PC-9 (cell line): ENCODE data around the gene BRAP. TPM values are rescaled to one million over a fixed set of nuclear protein-coding genes. Genes with fewer than 3 reads are reported as not detected.
"Not testable (repeated sequence)": the region's sequence is repeated elsewhere in the genome, so short reads cannot be mapped to it uniquely, and the experiment has no call there.

ENCODE experiments used
- BruUV-seq: library from RNA; stranded (reverse); fragments of 400-500 nt; replicated peaks from 2 replicates; lab custom pipeline; 2021; lab: Mats Ljungman, UMichigan
- CTCF ChIA-PET: fragments of 300-600 bp; sonication (Branson Sonifier 250); formaldehyde crosslinking; loops from one replicate; lab custom pipeline; 2022; ENCODE audit warnings: antibody characterized with exemption; lab: Charles Lee
- POLR2A ChIA-PET: fragments of 300-600 bp; sonication (Branson Sonifier 250); formaldehyde crosslinking; loops from one replicate; lab custom pipeline; 2022; ENCODE audit warnings: antibody characterized with exemption; ENCODE audit not compliant: unreplicated experiment; lab: Charles Lee
- DNase-seq, 2 experiments: peaks; one replicate each; pipeline versions ENCODE4 v3.0.0 to v3.0.0-alpha.2; 2015 to 2022; ENCODE audit warnings: mixed read lengths in 1 of 2
- H2AFZ ChIP-seq: fragments of 200-600 bp; sonication (generic); 2 replicates; pipeline ENCODE4 v1.8.1; 2017; ENCODE audit warnings: antibody characterized with exemption
- H3F3A ChIP-seq: fragments of 200-600 bp; sonication (generic); 2 replicates; pipeline ENCODE4 v1.8.1; 2017; ENCODE audit warnings: antibody characterized with exemption, mild to moderate bottlenecking, low read depth; ENCODE audit not compliant: insufficient read depth
- H3K27ac ChIP-seq: fragments of 200-600 bp; sonication (generic); 2 replicates; pipeline ENCODE4 v1.6.1; 2016; ENCODE audit warnings: mixed run types
- H3K27me3 ChIP-seq: fragments of 200-600 bp; sonication (generic); 2 replicates; pipeline ENCODE4 v1.6.1; 2016; ENCODE audit warnings: low read depth, mixed run types; ENCODE audit not compliant: insufficient read depth
- H3K36me3 ChIP-seq: fragments of 200-600 bp; sonication (generic); 2 replicates; pipeline ENCODE4 v1.6.1; 2016; ENCODE audit warnings: low read depth, mixed run types
- H3K4me1 ChIP-seq: fragments of 200-600 bp; sonication (generic); replicated peaks from 2 replicates; pipeline ENCODE4 v1.6.1; 2016; ENCODE audit warnings: mixed run types; ENCODE audit not compliant: insufficient read depth
- H3K4me2 ChIP-seq: fragments of 200-600 bp; sonication (generic); 2 replicates; pipeline ENCODE4 v1.6.1; 2017; ENCODE audit warnings: mixed run types
- H3K4me3 ChIP-seq: fragments of 200-600 bp; sonication (generic); 2 replicates; pipeline ENCODE4 v1.6.1; 2016; ENCODE audit warnings: mixed run types
- H3K79me2 ChIP-seq: fragments of 200-600 bp; sonication (generic); 2 replicates; pipeline ENCODE4 v1.6.1; 2017; ENCODE audit warnings: low read depth, mixed run types
- H3K9me2 ChIP-seq: fragments of 200-600 bp; sonication (generic); 2 replicates; pipeline ENCODE4 v1.8.1; 2017; ENCODE audit warnings: mild to moderate bottlenecking; ENCODE audit not compliant: insufficient read depth
- H3K9me3 ChIP-seq: fragments of 200-600 bp; sonication (generic); 2 replicates; pipeline ENCODE4 v1.8.1; 2016; ENCODE audit warnings: low read depth; ENCODE audit not compliant: insufficient read depth
- H4K20me1 ChIP-seq: fragments of 200-600 bp; sonication (generic); 2 replicates; pipeline ENCODE4 v1.8.1; 2017; ENCODE audit not compliant: insufficient read depth
- EZH2 ChIP-seq: fragments of 200-600 bp; sonication (generic); IDR thresholded peaks from 2 replicates; pipeline ENCODE4 v1.8.0; 2017; ENCODE audit warnings: antibody characterized with exemption, low read depth
- intact Hi-C: fragments of 100-400 bp; cut with micrococcal nuclease; formaldehyde crosslinking; loops from one replicate; pipeline ENCODE4 v1.10.0; 2022; ENCODE audit not compliant: unreplicated experiment
- total RNA-seq: library from RNA; stranded (reverse); gene quantifications from 2 replicates; pipeline ENCODE4 v1.2.3, GENCODE V29; 2021
- TF ChIP-seq, protein P1 (sequence below): fragments of 200-600 bp; sonication (generic); conservative IDR thresholded peaks from 2 replicates; pipeline ENCODE4 v1.6.1; 2017; ENCODE audit warnings: mixed run types, antibody characterized with exemption, mild to moderate bottlenecking, moderate library complexity

Gene BRAP
- total RNA-seq, 1 experiment from 2014 or later = 15.8 TPM

DNA sequence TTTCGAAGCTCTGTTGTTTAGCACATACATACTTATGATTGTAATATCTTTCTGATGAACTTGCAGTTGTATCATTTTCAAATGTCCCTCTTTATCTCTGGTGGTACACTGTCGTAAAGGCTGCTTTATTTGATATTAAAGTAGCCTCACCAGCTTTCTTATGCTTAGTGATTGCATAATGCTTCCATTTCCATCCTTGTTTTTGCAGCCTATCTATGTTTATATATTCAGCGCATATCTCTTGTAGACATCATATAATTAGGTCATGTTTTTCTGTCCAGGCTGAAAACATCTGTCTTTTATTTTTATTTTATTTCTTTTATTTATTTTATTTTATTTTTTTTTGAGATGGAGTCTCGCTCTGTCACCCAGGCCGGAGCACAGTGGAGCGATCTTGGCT lies 34.7 kb upstream of the BRAP start:
- POLR2A ChIA-PET = no interaction called here

DNA sequence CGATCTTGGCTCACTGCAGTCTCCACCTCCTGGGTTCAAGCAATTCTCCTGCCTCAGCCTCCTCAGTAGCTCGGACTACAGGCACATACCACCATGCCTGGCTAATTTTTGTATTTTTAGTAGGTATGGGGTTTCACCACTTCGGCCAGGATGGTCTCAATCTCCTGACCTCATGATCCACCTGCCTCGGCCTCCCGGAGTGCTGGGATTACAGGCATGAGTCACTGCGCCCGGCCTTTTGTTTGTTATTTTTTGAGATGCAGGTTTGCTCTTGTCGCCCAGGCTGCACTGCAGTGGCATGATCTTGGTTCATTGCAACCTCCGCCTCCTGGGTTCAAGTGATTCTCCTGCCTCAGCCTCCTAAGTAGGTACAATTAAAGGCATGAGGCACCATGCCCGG lies 33.6 kb upstream of the BRAP start:
- POLR2A ChIA-PET, DNase-seq, H3K9me3 ChIP-seq, H3K36me3 ChIP-seq, H3K4me1 ChIP-seq, H3K27ac ChIP-seq, intact Hi-C loops, H2AFZ ChIP-seq, H3K4me3 ChIP-seq, BruUV-seq, H3K4me2 ChIP-seq, H3F3A ChIP-seq, H3K27me3 ChIP-seq, H3K9me2 ChIP-seq, H3K79me2 ChIP-seq, H4K20me1 ChIP-seq, CTCF ChIA-PET: not testable (repeated sequence)

More for the DNA sequence above, 34.7 kb upstream of the BRAP start:
- CTCF ChIA-PET = interaction anchor here (0.7 kb wide), 1 partner anchor 47 kb away, joined by 3 read pairs; no protein-coding TSS in a partner anchor
- Histone ChIP-seq H3K4me2 (no peak overlapping the region), H3K36me3 (peaks cover 4% of the 10 kb centered on the region; the same call in 1 of the 2 replicates), H3K27ac (no peak overlapping the region), H3F3A (no peaks in the 10 kb centered on the region; the same call in 1 of the 2 replicates), H3K4me1 (no peaks in the 10 kb centered on the region), H3K9me2 (no peaks in the 10 kb centered on the region), H3K4me3 (no peak overlapping the region), H4K20me1 (no peaks in the 10 kb centered on the region), H3K79me2 (no peaks in the 10 kb centered on the region), H3K9me3 (no peaks in the 10 kb centered on the region), H3K27me3 (no peaks in the 10 kb centered on the region), H2AFZ (no peak overlapping the region)
- DNase-seq = no peak
- no TSS peak for BruUV-seq
- intact Hi-C loops = no loop called here
- TF ChIP-seq, protein P1, sequence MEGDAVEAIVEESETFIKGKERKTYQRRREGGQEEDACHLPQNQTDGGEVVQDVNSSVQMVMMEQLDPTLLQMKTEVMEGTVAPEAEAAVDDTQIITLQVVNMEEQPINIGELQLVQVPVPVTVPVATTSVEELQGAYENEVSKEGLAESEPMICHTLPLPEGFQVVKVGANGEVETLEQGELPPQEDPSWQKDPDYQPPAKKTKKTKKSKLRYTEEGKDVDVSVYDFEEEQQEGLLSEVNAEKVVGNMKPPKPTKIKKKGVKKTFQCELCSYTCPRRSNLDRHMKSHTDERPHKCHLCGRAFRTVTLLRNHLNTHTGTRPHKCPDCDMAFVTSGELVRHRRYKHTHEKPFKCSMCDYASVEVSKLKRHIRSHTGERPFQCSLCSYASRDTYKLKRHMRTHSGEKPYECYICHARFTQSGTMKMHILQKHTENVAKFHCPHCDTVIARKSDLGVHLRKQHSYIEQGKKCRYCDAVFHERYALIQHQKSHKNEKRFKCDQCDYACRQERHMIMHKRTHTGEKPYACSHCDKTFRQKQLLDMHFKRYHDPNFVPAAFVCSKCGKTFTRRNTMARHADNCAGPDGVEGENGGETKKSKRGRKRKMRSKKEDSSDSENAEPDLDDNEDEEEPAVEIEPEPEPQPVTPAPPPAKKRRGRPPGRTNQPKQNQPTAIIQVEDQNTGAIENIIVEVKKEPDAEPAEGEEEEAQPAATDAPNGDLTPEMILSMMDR = no peak
- no peak for TF ChIP-seq EZH2

DNA sequence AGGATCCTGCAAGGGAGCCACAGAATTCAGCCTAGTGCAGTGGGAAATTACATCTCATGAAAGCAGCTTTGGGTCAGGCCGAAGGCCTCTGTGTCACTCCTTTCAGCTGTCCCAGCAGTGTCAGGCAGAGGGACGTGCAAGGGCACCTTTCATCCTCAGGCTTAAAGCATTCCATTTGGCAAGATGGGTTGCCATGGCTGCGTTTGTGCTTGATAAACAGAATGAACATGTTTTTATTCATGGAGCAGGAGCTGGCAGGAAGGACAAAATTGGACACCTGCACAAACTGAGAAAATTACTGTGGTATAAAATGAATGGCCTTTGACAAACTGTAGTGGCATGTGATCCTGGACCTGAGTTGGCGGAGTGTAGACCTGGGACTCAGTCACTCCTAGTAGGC lies 29.5 kb upstream of the BRAP start:
- CTCF ChIA-PET = interaction anchor here (0.6 kb wide), 1 partner anchor 1267 kb away, joined by 4 read pairs; no protein-coding TSS in a partner anchor
- H3F3A ChIP-seq = no peaks in the 10 kb centered on the region
- H3K27me3 ChIP-seq = no peaks in the 10 kb centered on the region
- no peaks in the 10 kb centered on the region for H3K9me2 ChIP-seq
- no peaks in the 10 kb centered on the region for H3K79me2 ChIP-seq
- intact Hi-C loops = no loop called here
- no peak overlapping the region for H3K4me2 ChIP-seq
- no peaks in the 10 kb centered on the region for H3K4me1 ChIP-seq
- peaks cover 10% of the 10 kb centered on the region; the same call in 1 of the 2 replicates for H3K36me3 ChIP-seq
- POLR2A ChIA-PET = no interaction called here
- BruUV-seq = no TSS peak
- no peak overlapping the region for H3K4me3 ChIP-seq
- no peaks in the 10 kb centered on the region for H3K9me3 ChIP-seq
- H3K27ac ChIP-seq = no peak overlapping the region
- H4K20me1 ChIP-seq = no peaks in the 10 kb centered on the region
- H2AFZ ChIP-seq = no peak overlapping the region
- DNase-seq = peak in 1 of 2 experiments; percentile 36
- TF ChIP-seq EZH2 = no peak
- TF ChIP-seq, protein P1 = no peak

DNA sequence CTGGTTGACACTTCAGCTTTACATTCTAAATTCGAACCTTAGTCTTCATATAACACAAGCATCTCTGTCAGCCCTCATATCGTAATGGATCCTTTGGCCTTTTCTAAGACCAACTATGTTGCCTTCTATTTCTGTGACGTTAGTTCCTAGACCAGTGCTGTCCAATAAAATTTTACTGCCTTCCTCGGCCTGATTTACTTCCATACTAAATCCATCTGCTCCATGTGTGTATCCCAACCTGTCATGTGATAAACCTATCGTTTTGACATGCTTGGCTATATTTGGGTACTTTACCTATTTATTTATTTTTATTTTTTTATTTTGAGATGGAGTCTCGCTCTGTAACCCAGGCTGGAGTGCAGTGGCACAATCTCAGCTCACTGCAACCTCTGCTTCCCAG lies 20.4 kb upstream of the BRAP start:
- intact Hi-C loops = no loop called here
- Histone ChIP-seq H3K27me3 (no peaks in the 10 kb centered on the region), H3K9me2 (no peaks in the 10 kb centered on the region), H2AFZ (no peak overlapping the region), H3K9me3 (no peaks in the 10 kb centered on the region), H4K20me1 (no peaks in the 10 kb centered on the region), H3K79me2 (no peaks in the 10 kb centered on the region), H3K4me3 (no peak overlapping the region), H3K36me3 (peaks cover 7% of the 10 kb centered on the region), H3K4me1 (no peaks in the 10 kb centered on the region), H3F3A (no peaks in the 10 kb centered on the region), H3K4me2 (no peak overlapping the region), H3K27ac (no peak overlapping the region)
- BruUV-seq = no TSS peak
- no peak for DNase-seq
- CTCF ChIA-PET = no interaction called here
- TF ChIP-seq EZH2 = no peak
- TF ChIP-seq, protein P1 = no peak
- POLR2A ChIA-PET = no interaction called here
